ENCODE data around the gene NXPH4. TPM values are rescaled to one million over a fixed set of nuclear protein-coding genes. Genes with fewer than 3 reads are reported as not detected.

NXPH4 gene
- total RNA-seq, 2 donors from 2014 or later, result 0.27 TPM; not detected in 1

GRCh38 chr12:57194253-57194652 lies 22.3 kb upstream of the NXPH4 start:
- peaks cover 24% of the 10 kb centered on the region for H3K36me3 ChIP-seq
- H3K27ac ChIP-seq, result no peak overlapping the region
- TF ChIP-seq, protein P1, sequence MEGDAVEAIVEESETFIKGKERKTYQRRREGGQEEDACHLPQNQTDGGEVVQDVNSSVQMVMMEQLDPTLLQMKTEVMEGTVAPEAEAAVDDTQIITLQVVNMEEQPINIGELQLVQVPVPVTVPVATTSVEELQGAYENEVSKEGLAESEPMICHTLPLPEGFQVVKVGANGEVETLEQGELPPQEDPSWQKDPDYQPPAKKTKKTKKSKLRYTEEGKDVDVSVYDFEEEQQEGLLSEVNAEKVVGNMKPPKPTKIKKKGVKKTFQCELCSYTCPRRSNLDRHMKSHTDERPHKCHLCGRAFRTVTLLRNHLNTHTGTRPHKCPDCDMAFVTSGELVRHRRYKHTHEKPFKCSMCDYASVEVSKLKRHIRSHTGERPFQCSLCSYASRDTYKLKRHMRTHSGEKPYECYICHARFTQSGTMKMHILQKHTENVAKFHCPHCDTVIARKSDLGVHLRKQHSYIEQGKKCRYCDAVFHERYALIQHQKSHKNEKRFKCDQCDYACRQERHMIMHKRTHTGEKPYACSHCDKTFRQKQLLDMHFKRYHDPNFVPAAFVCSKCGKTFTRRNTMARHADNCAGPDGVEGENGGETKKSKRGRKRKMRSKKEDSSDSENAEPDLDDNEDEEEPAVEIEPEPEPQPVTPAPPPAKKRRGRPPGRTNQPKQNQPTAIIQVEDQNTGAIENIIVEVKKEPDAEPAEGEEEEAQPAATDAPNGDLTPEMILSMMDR (IDR thresholded peaks at IDR 0.05), result no peak
- no peaks in the 10 kb centered on the region for H3K27me3 ChIP-seq
- H3K9ac ChIP-seq (ENCODE audit: low read depth in 2 of 2, low read length in 2 of 2), result no peak overlapping the region
- no peaks in the 10 kb centered on the region for H3K9me3 ChIP-seq
- no peaks in the 10 kb centered on the region for H3K4me1 ChIP-seq
- intact Hi-C loops (cut with DNase I), result no loop called here
- no peak overlapping the region for H3K4me3 ChIP-seq
- no peak for DNase-seq

DNA sequence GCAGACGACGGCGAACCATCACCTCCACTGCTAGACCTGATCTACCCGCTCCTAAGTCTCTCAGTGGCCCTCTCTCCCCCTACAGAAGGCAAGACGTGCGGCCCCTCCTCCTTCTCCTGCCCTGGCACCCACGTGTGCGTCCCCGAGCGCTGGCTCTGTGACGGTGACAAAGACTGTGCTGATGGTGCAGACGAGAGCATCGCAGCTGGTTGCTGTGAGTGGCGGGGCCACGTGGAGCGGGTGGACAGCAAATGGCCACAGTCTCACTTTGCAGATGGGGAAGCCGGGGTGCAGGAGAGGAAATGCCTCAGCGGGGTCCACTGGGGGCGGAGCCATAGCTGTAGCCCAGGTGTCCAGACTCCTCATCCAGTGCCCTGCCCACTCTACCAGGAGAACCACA lies 21.4 kb upstream of the NXPH4 start:
- peaks cover 24% of the 10 kb centered on the region for H3K36me3 ChIP-seq
- H3K9ac ChIP-seq (ENCODE audit: low read depth in 2 of 2, low read length in 2 of 2), result no peak overlapping the region
- no peaks in the 10 kb centered on the region for H3K4me1 ChIP-seq
- no peaks in the 10 kb centered on the region for H3K27me3 ChIP-seq
- no peak overlapping the region for H3K4me3 ChIP-seq
- H3K9me3 ChIP-seq, result no peaks in the 10 kb centered on the region
- intact Hi-C loops (cut with DNase I), result no loop called here
- H3K27ac ChIP-seq, result no peak overlapping the region
- no peak for DNase-seq
- TF ChIP-seq, protein P1 (IDR thresholded peaks at IDR 0.05), result no peak

DNA sequence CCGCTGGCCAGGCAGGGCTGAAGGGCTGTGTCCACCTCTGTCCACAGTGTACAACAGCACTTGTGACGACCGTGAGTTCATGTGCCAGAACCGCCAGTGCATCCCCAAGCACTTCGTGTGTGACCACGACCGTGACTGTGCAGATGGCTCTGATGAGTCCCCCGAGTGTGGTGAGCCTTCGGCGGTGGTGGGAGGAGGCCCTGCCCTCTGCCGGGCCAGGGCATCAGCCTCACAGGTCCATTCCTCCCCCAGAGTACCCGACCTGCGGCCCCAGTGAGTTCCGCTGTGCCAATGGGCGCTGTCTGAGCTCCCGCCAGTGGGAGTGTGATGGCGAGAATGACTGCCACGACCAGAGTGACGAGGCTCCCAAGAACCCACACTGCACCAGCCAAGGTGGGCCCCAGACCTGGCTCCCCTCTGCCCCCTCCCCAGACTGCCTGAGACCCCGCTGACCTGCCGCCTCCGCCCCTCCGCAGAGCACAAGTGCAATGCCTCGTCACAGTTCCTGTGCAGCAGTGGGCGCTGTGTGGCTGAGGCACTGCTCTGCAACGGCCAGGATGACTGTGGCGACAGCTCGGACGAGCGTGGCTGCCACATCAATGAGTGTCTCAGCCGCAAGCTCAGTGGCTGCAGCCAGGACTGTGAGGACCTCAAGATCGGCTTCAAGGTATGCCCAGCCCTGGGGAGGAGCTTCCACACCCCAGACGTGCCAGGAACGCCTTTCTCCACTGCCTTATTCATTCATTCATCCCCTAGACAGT lies 20.8 kb upstream of the NXPH4 start:
- Histone ChIP-seq H3K36me3 (peaks cover 24% of the 10 kb centered on the region), H3K4me3 (no peak overlapping the region), H3K4me1 (no peaks in the 10 kb centered on the region), H3K27me3 (no peaks in the 10 kb centered on the region), H3K27ac (no peak overlapping the region), H3K9ac (ENCODE audit: low read depth in 2 of 2, low read length in 2 of 2) (no peak overlapping the region), H3K9me3 (no peaks in the 10 kb centered on the region)
- intact Hi-C loops (cut with DNase I), result no loop called here
- TF ChIP-seq, protein P1 (IDR thresholded peaks at IDR 0.05), result no peak
- no peak for DNase-seq

DNA sequence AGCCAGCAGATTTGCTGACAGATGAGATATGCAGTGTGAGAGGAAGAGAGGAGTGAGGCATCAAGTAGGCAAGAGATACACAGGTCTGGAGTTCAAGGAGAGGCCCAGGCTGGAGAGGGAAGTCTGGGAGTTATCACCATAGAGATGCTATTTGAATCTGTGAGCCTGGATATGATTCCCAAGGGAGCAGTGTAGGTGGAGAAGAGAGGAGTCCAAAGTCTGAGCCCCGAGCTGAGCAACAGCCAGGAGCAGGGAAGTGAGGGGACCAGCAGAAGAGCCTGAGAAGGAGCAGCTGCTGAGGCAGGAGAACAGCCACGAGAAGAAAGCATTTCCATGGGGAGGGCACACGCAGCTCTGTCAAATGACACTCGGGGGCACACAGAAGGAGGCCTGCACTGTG lies 20.2 kb upstream of the NXPH4 start:
- Histone ChIP-seq H3K9ac (ENCODE audit: low read depth in 2 of 2, low read length in 2 of 2) (no peak overlapping the region), H3K4me3 (no peak overlapping the region), H3K4me1 (no peaks in the 10 kb centered on the region), H3K27me3 (no peaks in the 10 kb centered on the region), H3K9me3 (no peaks in the 10 kb centered on the region), H3K27ac (no peak overlapping the region), H3K36me3 (peaks cover 24% of the 10 kb centered on the region)
- intact Hi-C loops (cut with DNase I), result no loop called here
- TF ChIP-seq, protein P1 (IDR thresholded peaks at IDR 0.05), result no peak
- no peak for DNase-seq

DNA sequence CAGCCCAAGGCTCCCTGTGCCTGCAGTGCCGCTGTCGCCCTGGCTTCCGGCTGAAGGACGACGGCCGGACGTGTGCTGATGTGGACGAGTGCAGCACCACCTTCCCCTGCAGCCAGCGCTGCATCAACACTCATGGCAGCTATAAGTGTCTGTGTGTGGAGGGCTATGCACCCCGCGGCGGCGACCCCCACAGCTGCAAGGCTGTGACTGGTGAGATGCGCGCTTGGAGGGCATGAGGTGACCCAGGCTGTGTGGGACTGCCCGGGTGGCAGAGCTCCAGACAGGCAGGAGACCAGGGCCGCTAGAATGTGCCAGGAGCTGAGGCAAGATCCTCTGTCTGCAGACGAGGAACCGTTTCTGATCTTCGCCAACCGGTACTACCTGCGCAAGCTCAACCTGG lies 19.6 kb upstream of the NXPH4 start:
- TF ChIP-seq, protein P1 (IDR thresholded peaks at IDR 0.05), result no peak
- Histone ChIP-seq H3K4me1 (no peaks in the 10 kb centered on the region), H3K27me3 (no peaks in the 10 kb centered on the region), H3K27ac (no peak overlapping the region), H3K9me3 (no peaks in the 10 kb centered on the region), H3K4me3 (no peak overlapping the region), H3K36me3 (peaks cover 28% of the 10 kb centered on the region), H3K9ac (ENCODE audit: low read depth in 2 of 2, low read length in 2 of 2) (no peak overlapping the region)
- DNase-seq, result no peak
- intact Hi-C loops (cut with DNase I), result no loop called here
